ENCODE results near the gene ARHGAP26.

Gene ARHGAP26

DNA sequence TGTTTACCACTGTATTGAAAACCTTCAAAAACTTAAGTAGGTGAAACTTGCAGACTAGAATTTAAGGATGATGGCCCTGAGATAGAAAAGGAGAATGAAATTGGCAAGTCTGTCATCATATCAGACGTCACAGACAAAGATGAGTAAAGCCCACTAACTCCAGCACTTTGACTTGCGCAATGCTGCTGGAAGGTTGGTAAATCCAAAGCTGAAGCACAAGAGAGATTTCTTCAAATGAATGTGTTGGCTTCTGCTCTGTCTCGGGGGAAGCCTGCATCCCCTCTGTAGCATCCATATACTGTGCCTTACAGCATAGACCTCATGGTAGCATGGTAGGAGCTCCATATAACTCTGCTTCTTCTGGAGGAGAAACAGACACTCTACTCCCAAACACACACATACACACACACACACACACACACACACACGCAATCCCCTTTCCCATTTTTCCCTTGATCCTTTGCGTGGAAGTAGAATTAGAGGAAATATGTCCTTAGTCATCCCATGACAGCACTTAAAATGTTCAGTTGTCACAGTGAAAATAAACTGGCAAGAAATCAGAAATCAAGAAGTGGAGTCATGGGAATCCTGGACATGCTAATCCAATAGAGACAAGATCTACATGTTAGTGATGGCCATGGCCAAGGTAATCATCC, 391.8 kb downstream of the ARHGAP26 start:
- no peak overlapping the region for H3K4me3 ChIP-seq (ENCODE audit: low read depth, low read length)
- H3K4me1 ChIP-seq (ENCODE audit: control insufficient read depth, insufficient read depth, low read length, unreplicated experiment), result peaks cover 10% of the 10 kb centered on the region
- no peaks in the 10 kb centered on the region for H3K36me3 ChIP-seq (ENCODE audit: insufficient read depth, low read length)
- H3K27me3 ChIP-seq (ENCODE audit: insufficient read depth, low read length), result no peaks in the 10 kb centered on the region
- H3K27ac ChIP-seq (ENCODE audit: low read depth, low read length), result peak overlapping the region; percentile 56; the same call in 1 of the 2 replicates
- H2AFZ ChIP-seq (ENCODE audit: low read length, unreplicated experiment), result no peak overlapping the region
- no peaks in the 10 kb centered on the region for H3K79me2 ChIP-seq (ENCODE audit: control insufficient read depth, insufficient read depth, low read length, unreplicated experiment)

DNA sequence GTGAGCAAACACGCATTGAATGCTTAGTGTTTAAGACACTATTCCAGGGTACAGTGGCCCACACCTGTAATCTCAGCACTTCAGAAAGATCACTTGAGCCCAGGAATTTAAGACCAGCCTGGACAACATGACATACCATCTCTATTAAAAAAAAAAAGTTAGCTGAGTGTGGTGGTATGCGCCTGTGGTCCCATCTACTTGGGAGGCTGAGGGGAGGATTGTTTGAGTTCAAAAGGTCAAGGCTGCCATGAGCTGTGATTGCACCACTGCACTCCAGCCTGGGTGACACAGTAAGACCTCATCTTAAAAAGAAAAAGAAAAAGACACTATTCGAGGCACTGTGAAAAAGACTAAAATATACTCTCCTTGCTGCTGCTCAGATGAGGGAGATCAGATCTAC, 392.6 kb downstream of the ARHGAP26 start:
- no peaks in the 10 kb centered on the region for H3K79me2 ChIP-seq (ENCODE audit: control insufficient read depth, insufficient read depth, low read length, unreplicated experiment)
- H3K4me1 ChIP-seq (ENCODE audit: control insufficient read depth, insufficient read depth, low read length, unreplicated experiment), result peaks cover 10% of the 10 kb centered on the region
- no peak overlapping the region for H3K27ac ChIP-seq (ENCODE audit: low read depth, low read length)
- no peaks in the 10 kb centered on the region for H3K27me3 ChIP-seq (ENCODE audit: insufficient read depth, low read length)
- H3K36me3 ChIP-seq (ENCODE audit: insufficient read depth, low read length), result no peaks in the 10 kb centered on the region
- H3K4me3 ChIP-seq (ENCODE audit: low read depth, low read length), result no peak overlapping the region
- H2AFZ ChIP-seq (ENCODE audit: low read length, unreplicated experiment), result no peak overlapping the region

DNA sequence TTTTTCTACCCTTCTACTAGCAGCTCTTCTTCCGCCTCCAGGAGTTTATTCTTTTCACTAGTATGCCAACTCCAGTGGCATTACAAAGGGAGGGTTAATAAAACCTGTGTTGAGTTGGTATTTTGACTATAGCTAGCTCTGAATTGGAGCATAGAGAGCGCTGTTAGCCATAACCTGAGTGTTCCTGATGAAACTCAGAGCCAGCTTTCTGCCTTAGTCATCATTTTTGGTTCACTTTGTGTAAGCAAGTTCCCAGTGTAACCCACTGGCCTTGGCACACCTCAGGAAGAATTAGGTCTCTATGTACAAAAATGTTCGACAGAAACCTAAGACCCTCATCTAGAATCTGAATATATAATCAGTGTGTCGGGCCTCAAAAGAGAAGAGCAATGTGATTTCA, 394.4 kb downstream of the ARHGAP26 start:
- no peak overlapping the region for H3K4me3 ChIP-seq (ENCODE audit: low read depth, low read length)
- no peaks in the 10 kb centered on the region for H3K27me3 ChIP-seq (ENCODE audit: insufficient read depth, low read length)
- H3K36me3 ChIP-seq (ENCODE audit: insufficient read depth, low read length), result no peaks in the 10 kb centered on the region
- peaks cover 10% of the 10 kb centered on the region for H3K4me1 ChIP-seq (ENCODE audit: control insufficient read depth, insufficient read depth, low read length, unreplicated experiment)
- H3K79me2 ChIP-seq (ENCODE audit: control insufficient read depth, insufficient read depth, low read length, unreplicated experiment), result no peaks in the 10 kb centered on the region
- no peak overlapping the region for H3K27ac ChIP-seq (ENCODE audit: low read depth, low read length)
- H2AFZ ChIP-seq (ENCODE audit: low read length, unreplicated experiment), result no peak overlapping the region

DNA sequence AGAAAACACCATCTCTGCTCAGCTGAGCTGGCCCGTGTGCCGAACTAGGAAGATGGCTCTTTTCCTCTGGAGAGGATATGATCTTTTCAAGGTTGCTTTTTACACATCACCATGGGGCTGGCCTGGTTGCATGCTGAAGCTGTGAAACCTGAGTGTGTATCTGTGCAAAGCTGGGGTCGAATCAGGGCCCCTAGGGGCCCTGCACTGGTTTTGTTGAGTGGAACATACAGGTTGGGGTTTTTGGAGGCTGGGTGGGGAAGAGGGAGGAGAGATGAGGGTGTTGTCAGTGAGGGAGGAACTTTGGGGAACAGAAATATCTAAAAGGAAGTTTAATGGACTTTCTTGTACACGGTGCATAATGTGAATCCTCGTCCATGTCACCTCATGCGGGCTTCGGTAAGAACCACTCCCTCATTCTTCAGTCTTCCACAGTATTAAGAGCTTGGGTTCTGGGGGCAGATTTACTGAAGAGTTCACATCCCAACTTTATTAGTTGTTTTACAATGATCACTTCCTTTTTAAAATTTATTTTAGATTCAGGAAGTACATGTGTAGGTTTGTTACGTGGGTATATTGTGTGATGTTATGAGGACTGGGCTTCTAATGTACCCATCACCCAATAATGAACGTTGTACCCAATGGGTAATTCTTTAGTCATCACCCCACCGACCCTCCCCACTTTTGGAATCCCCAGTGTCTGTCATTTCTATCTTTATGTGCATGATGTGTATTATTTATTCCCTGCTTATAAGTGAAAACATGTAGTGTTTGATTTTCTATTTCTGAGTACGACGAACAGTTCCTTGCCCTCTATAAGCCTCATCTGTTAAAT, 395.1 kb downstream of the ARHGAP26 start:
- Histone ChIP-seq H3K79me2 (ENCODE audit: control insufficient read depth, insufficient read depth, low read length, unreplicated experiment) (no peaks in the 10 kb centered on the region), H3K4me1 (ENCODE audit: control insufficient read depth, insufficient read depth, low read length, unreplicated experiment) (peaks cover 10% of the 10 kb centered on the region), H3K27ac (ENCODE audit: low read depth, low read length) (no peak overlapping the region), H3K36me3 (ENCODE audit: insufficient read depth, low read length) (no peaks in the 10 kb centered on the region), H3K27me3 (ENCODE audit: insufficient read depth, low read length) (no peaks in the 10 kb centered on the region), H2AFZ (ENCODE audit: low read length, unreplicated experiment) (no peak overlapping the region), H3K4me3 (ENCODE audit: low read depth, low read length) (no peak overlapping the region)

DNA sequence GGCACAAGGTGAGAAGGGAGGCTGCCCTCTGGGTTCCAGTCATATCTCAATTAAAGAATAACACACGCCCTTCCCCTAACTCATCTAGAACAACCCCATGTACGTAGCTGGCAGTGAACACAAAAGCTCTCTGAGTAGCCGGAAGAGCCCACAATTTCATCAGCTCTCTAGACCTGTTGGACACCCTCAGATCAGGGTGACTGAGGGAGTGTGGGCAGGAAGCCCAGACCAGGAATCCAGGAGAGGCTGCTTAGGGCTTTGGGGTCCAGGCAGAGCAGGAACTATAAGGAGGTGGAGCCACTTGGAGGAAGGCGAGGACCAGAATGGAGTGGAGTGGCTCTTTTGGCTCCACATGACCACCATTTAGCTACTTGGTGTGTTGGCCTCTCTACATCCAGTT, 395.9 kb downstream of the ARHGAP26 start:
- H3K36me3 ChIP-seq (ENCODE audit: insufficient read depth, low read length), result no peaks in the 10 kb centered on the region
- no peak overlapping the region for H3K4me3 ChIP-seq (ENCODE audit: low read depth, low read length)
- H3K27ac ChIP-seq (ENCODE audit: low read depth, low read length), result no peak overlapping the region

DNA sequence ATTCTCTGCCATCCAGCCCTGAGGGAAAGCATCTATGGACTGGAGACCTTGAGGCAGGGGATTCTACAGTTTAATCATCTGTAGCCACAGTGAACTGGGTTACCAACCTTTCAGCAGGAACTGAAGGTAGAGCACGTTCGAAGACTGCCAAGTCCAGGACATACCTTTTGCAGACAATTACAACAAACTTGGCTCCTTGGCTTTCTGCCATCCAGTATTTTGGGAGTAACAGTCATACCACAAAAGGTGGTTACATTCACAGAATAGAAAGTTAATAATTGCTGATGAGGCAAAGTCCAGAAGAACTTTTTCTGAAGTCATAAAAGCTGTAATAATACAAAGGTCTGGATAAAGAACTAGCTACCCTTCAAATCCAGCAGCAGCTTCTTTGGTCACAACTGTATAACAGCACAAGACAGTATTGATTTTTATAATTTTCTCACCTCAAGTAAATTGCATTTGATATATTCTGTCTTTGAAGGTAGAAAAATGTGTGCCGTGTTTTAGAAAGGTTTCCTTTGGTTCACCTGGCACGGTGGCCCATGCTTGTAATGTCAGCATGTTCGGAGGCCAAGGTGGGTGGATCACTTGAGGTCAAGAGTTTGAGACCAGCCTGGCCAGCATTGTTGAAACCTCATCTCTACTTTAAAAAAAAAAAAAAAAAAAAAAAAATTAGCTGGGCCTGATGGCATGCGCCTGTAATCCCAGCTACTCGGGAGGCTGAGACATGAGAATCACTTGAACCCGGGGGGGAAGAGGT, 396.7 kb downstream of the ARHGAP26 start:
- Histone ChIP-seq H2AFZ (ENCODE audit: low read length, unreplicated experiment) (no peak overlapping the region), H3K27me3 (ENCODE audit: insufficient read depth, low read length) (no peaks in the 10 kb centered on the region), H3K79me2 (ENCODE audit: control insufficient read depth, insufficient read depth, low read length, unreplicated experiment) (no peaks in the 10 kb centered on the region), H3K27ac (ENCODE audit: low read depth, low read length) (no peak overlapping the region), H3K4me3 (ENCODE audit: low read depth, low read length) (no peak overlapping the region), H3K36me3 (ENCODE audit: insufficient read depth, low read length) (no peaks in the 10 kb centered on the region), H3K4me1 (ENCODE audit: control insufficient read depth, insufficient read depth, low read length, unreplicated experiment) (peaks cover 5% of the 10 kb centered on the region)

More for the DNA sequence above, 395.9 kb downstream of the ARHGAP26 start:
- Histone ChIP-seq H3K79me2 (ENCODE audit: control insufficient read depth, insufficient read depth, low read length, unreplicated experiment) (no peaks in the 10 kb centered on the region), H3K27me3 (ENCODE audit: insufficient read depth, low read length) (no peaks in the 10 kb centered on the region), H2AFZ (ENCODE audit: low read length, unreplicated experiment) (no peak overlapping the region), H3K4me1 (ENCODE audit: control insufficient read depth, insufficient read depth, low read length, unreplicated experiment) (peaks cover 10% of the 10 kb centered on the region)

DNA sequence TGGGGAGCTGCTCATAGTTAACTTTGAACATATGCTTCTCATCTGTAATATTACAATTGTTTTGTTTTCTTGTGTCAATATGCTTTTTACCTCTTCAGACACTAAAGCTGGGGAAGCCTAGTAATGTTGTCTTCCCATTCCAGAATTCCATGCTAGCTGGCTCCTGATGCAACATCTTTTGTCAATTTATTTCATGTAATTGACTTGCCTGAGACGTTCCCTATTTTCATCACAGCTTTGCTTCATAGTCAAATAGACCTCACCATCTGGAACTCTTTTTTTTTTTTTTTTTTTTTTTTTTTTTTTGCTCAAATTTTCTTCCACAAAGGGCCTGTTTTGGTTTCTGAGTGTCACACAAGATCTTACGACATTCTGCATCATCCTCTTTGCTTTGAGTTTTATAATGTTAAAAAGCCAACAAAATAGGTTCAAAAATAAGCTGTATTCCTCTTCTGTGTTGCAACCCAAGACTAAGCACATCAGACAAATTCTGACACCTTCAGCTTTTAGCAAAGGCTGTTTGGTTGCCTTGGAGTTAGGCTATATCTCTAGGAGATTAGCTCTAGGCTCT, 398.1 kb downstream of the ARHGAP26 start:
- no peaks in the 10 kb centered on the region for H3K4me1 ChIP-seq (ENCODE audit: control insufficient read depth, insufficient read depth, low read length, unreplicated experiment)

DNA sequence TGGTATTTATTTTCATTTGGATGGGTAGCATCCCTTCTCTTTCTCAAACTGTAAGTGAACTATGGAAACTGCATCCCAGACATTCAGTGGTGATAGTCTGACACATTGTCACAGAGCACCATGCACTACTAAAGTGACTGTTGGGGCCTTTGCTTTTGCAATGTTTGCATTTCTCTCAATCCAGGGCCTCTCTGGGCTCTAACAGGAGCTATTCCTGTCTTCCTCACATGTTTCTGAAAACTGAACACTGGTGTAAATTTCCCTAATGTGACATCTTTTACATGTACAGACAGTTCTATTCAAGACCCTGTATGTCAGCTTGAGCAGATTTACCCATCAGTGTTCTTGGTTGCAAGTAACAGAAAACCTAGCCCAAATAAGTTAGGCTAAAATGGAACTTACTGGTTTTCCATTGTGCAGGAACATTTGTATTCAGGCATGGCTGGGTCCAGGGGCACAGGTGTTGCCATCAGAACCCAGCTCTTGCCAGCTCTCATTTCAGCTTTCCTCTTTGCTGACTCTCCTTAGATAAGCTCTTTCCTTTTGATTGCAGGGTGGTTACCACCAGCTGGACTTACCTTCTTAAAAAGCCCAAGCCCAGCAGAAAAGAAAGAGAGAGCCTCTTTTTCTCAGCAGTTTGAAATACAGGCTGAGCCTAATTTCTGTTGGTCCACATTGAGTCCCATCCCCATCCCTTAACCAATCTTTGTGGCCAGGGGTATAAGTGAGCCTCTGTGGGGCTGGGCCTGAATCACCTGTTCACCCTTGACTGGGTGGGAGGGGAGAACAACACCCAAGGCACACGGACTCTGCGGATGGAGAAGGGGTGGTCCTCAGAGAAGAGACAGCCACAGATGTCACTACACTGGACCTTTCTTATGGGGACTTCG, 399.0 kb downstream of the ARHGAP26 start:
- Histone ChIP-seq H3K27me3 (ENCODE audit: insufficient read depth, low read length) (no peaks in the 10 kb centered on the region), H3K36me3 (ENCODE audit: insufficient read depth, low read length) (no peaks in the 10 kb centered on the region), H3K79me2 (ENCODE audit: control insufficient read depth, insufficient read depth, low read length, unreplicated experiment) (no peaks in the 10 kb centered on the region), H3K4me3 (ENCODE audit: low read depth, low read length) (no peak overlapping the region), H2AFZ (ENCODE audit: low read length, unreplicated experiment) (no peak overlapping the region), H3K4me1 (ENCODE audit: control insufficient read depth, insufficient read depth, low read length, unreplicated experiment) (no peaks in the 10 kb centered on the region), H3K27ac (ENCODE audit: low read depth, low read length) (no peak overlapping the region)

More for the DNA sequence above, 398.1 kb downstream of the ARHGAP26 start:
- no peaks in the 10 kb centered on the region for H3K79me2 ChIP-seq (ENCODE audit: control insufficient read depth, insufficient read depth, low read length, unreplicated experiment)
- no peak overlapping the region for H3K27ac ChIP-seq (ENCODE audit: low read depth, low read length)
- H2AFZ ChIP-seq (ENCODE audit: low read length, unreplicated experiment), result no peak overlapping the region
- H3K36me3 ChIP-seq (ENCODE audit: insufficient read depth, low read length), result no peaks in the 10 kb centered on the region
- no peaks in the 10 kb centered on the region for H3K27me3 ChIP-seq (ENCODE audit: insufficient read depth, low read length)
- H3K4me3 ChIP-seq (ENCODE audit: low read depth, low read length), result no peak overlapping the region

DNA sequence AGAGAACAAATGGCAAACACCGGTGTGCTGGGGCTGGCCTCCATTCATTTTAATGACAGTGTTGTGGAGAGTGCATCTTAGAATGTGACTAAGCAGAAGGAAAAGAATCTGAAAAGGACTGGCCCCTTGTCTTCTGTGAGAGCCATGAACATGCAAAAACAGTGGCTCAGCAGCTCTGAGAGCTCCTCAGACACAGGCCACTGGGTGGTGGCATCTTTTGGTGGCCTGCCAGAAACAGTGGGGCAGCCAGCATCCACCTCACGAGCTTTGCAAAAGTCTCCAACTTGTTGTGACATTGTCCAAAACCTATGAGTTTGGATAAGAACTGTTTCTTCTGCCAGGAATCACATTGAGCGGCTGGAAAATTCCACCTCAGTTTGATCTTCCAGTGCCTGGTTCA, 399.9 kb downstream of the ARHGAP26 start:
- Histone ChIP-seq H3K27me3 (ENCODE audit: insufficient read depth, low read length) (no peaks in the 10 kb centered on the region), H3K4me3 (ENCODE audit: low read depth, low read length) (no peak overlapping the region), H3K27ac (ENCODE audit: low read depth, low read length) (no peak overlapping the region), H2AFZ (ENCODE audit: low read length, unreplicated experiment) (no peak overlapping the region), H3K4me1 (ENCODE audit: control insufficient read depth, insufficient read depth, low read length, unreplicated experiment) (peaks cover 1% of the 10 kb centered on the region), H3K79me2 (ENCODE audit: control insufficient read depth, insufficient read depth, low read length, unreplicated experiment) (no peaks in the 10 kb centered on the region), H3K36me3 (ENCODE audit: insufficient read depth, low read length) (no peaks in the 10 kb centered on the region)

DNA sequence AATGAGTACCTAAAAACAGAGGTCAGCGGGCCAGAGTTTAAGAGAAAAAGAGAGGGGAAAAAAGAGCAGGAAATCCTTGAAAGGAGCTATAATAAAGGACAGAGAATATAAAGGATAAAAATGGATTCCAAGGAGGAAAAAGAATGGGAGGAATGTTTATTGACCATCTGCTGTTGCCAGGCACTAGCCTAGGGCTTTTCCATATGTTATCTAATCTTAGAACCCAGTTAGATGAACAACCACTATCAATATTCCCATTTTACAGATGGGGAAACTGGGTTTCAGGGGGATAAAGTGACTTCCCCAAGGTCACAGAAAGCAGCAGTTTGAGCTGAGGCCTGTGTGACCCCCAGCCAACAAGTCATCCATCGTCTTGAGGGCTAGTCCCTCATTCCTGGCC, 400.8 kb downstream of the ARHGAP26 start:
- H3K79me2 ChIP-seq (ENCODE audit: control insufficient read depth, insufficient read depth, low read length, unreplicated experiment), result no peaks in the 10 kb centered on the region
- no peaks in the 10 kb centered on the region for H3K27me3 ChIP-seq (ENCODE audit: insufficient read depth, low read length)
- no peak overlapping the region for H3K27ac ChIP-seq (ENCODE audit: low read depth, low read length)
- no peak overlapping the region for H3K4me3 ChIP-seq (ENCODE audit: low read depth, low read length)
- H3K36me3 ChIP-seq (ENCODE audit: insufficient read depth, low read length), result no peaks in the 10 kb centered on the region
- H3K4me1 ChIP-seq (ENCODE audit: control insufficient read depth, insufficient read depth, low read length, unreplicated experiment), result peaks cover 4% of the 10 kb centered on the region
- no peak overlapping the region for H2AFZ ChIP-seq (ENCODE audit: low read length, unreplicated experiment)
